Mesendoderm (in vitro differentiated cells): Measurements from ENCODE around the gene PTTG2.

Source experiments
- DNase-seq: peaks from one replicate; pipeline ENCODE4 v3.0.0; 2013
- H2AK5ac ChIP-seq: 2 replicates; pipeline ENCODE4 v1.6.1; 2013; ENCODE audit warnings: low read length, inconsistent platforms
- H2BK120ac ChIP-seq: 2 replicates; pipeline ENCODE4 v1.6.1; 2013; ENCODE audit warnings: low read depth, mild to moderate bottlenecking, low read length, moderate library complexity, mixed read lengths
- H2BK15ac ChIP-seq: replicated peaks from 2 replicates; pipeline ENCODE4 v1.6.1; 2013; ENCODE audit warnings: low read depth, mild to moderate bottlenecking, moderate library complexity
- H2BK5ac ChIP-seq: 2 replicates; pipeline ENCODE4 v1.6.1; 2013; ENCODE audit warnings: low read length, inconsistent platforms
- H3K18ac ChIP-seq: 2 replicates; pipeline ENCODE4 v1.6.1; 2013; ENCODE audit warnings: mild to moderate bottlenecking, low read length, mixed read lengths
- H3K23ac ChIP-seq: one replicate; pipeline ENCODE4 v1.6.1; 2013; ENCODE audit warnings: low read length
- H3K27ac ChIP-seq: 2 replicates; pipeline ENCODE4 v1.5.1; 2013; ENCODE audit warnings: low read depth, mild to moderate bottlenecking, inconsistent platforms, low read length, moderate library complexity
- H3K27me3 ChIP-seq: 2 replicates; pipeline ENCODE4 v1.6.1; 2013; ENCODE audit warnings: low read length, control low read depth, mild to moderate bottlenecking, inconsistent platforms; ENCODE audit not compliant: insufficient read depth, poor library complexity
- H3K36me3 ChIP-seq: 2 replicates; pipeline ENCODE4 v1.6.1; 2013; ENCODE audit warnings: low read length, inconsistent platforms; ENCODE audit not compliant: control insufficient read depth, insufficient read depth
- H3K4ac ChIP-seq: one replicate; pipeline ENCODE4 v1.6.1; 2013; ENCODE audit warnings: low read depth, mild to moderate bottlenecking, low read length, moderate library complexity
- H3K4me1 ChIP-seq: 2 replicates; pipeline ENCODE4 v1.6.1; 2013; ENCODE audit warnings: low read depth, low read length, inconsistent platforms; ENCODE audit not compliant: control insufficient read depth
- H3K4me2 ChIP-seq: 2 replicates; pipeline ENCODE4 v1.6.1; 2013; ENCODE audit warnings: low read length
- H3K4me3 ChIP-seq: 2 replicates; pipeline ENCODE4 v1.5.1; 2013; ENCODE audit warnings: mild to moderate bottlenecking, low read length
- H3K56ac ChIP-seq: one replicate; pipeline ENCODE4 v1.6.1; 2013; ENCODE audit warnings: low read length
- H3K79me1 ChIP-seq: 2 replicates; pipeline ENCODE4 v1.6.1; 2013; ENCODE audit warnings: low read length, inconsistent platforms
- H3K79me2 ChIP-seq: 2 replicates; pipeline ENCODE4 v1.6.1; 2013; ENCODE audit warnings: mild to moderate bottlenecking, low read length; ENCODE audit not compliant: control insufficient read depth, insufficient read depth
- H3K9ac ChIP-seq: 2 replicates; pipeline ENCODE4 v1.6.1; 2013; ENCODE audit warnings: low read length, inconsistent platforms
- H4K5ac ChIP-seq: one replicate; pipeline ENCODE4 v1.6.1; 2013; ENCODE audit warnings: low read length
- H4K8ac ChIP-seq: one replicate; pipeline ENCODE4 v1.6.1; 2013; ENCODE audit warnings: low read depth, mild to moderate bottlenecking, control low read depth, low read length, moderate library complexity
- WGBS: extraction: QIAGEN DNeasy Blood & Tissue Kit; methylation state at CpG from one replicate; pipeline ENCODE4 v1.1.7; 2013; ENCODE audit warnings: low lambda C conversion rate, missing lambda C conversion rate; ENCODE audit not compliant: insufficient coverage; ENCODE audit errors: extremely low coverage; 5-methylcytosine and 5-hydroxymethylcytosine counted together

PTTG2 gene

DNA sequence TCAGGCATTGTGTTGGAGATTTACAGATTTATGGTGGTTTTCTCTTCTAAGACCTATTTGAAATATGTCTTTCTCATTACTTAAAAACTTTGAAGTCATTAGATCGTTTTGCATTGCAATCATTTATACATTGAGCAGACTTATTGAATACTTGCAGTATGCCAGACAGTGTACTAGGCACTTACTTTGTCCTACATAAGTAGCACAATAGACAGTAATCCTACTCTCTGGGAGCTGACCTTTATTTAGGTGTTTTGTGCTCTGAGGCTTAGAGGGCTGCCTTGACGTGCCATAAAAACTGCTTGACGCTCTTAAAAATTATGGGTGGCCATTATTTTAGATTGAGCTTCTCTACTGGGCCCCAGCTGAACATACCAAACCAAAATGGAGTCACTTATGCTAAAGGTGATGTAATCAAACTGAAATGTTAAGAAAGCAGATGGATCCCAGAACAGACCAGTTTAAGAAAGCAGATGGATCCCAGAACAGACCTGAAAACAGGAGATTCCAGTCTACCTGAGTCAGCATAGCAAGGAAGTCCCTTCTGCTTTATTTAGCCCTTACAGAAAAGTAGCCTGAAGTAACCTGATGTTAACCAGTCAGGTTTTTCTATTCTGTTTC, 42.4 kb downstream of the PTTG2 start:
- Histone ChIP-seq H4K5ac (peak overlapping the region; percentile 75), H2BK120ac (no peak overlapping the region), H3K56ac (peak overlapping the region; percentile 75), H2BK5ac (peak overlapping the region; percentile 92), H3K4ac (no peak overlapping the region), H2AK5ac (peak overlapping the region; percentile 65), H3K9ac (no peak overlapping the region), H3K27ac (peak overlapping the region; percentile 79), H3K4me1 (peaks cover 29% of the 10 kb centered on the region), H3K4me2 (no peak overlapping the region), H2BK15ac (no peak overlapping the region), H3K4me3 (no peak overlapping the region), H3K27me3 (no peaks in the 10 kb centered on the region), H3K79me2 (peaks cover 47% of the 10 kb centered on the region), H3K23ac (peak overlapping the region; percentile 38), H4K8ac (no peak overlapping the region), H3K18ac (peak overlapping the region; percentile 62), H3K36me3 (no peaks in the 10 kb centered on the region), H3K79me1 (peaks cover 25% of the 10 kb centered on the region)
- no CpG with 5 or more reads among the region's 3 CpGs for WGBS
- peak; percentile 94 for DNase-seq

DNA sequence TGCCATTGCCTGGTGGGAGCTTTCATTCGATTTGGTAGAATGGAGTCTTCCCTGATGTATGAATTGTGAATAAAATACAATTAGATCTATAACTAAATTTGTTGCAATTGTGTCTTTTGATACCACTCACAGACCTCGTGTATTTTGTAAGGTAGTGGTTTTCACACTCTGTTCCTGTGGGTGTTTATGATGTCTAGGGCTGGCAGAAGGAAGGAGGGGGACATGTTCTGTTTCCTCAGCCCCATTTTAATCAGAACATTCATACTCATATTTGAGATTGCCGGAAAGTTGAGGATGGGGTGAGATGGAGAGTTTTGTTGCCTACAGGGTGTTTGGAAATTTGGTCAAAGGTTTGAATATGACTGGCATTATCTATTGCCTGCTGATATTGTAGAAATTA, 42.9 kb downstream of the PTTG2 start:
- no peak overlapping the region for H2BK15ac ChIP-seq
- no peaks in the 10 kb centered on the region for H3K36me3 ChIP-seq
- peak overlapping the region; percentile 64 for H3K27ac ChIP-seq
- H3K27me3 ChIP-seq = no peaks in the 10 kb centered on the region
- H2AK5ac ChIP-seq = peak overlapping the region; percentile 23
- peak overlapping the region; percentile 63 for H3K56ac ChIP-seq
- no peak overlapping the region for H3K4ac ChIP-seq
- no peak overlapping the region for H3K9ac ChIP-seq
- DNase-seq = no peak
- peaks cover 24% of the 10 kb centered on the region for H3K79me1 ChIP-seq
- WGBS = no CpG with 5 or more reads among the region's 3 CpGs
- no peak overlapping the region for H3K4me3 ChIP-seq
- peak overlapping the region; percentile 17 for H2BK5ac ChIP-seq
- no peak overlapping the region for H4K8ac ChIP-seq
- no peak overlapping the region for H3K4me2 ChIP-seq
- H2BK120ac ChIP-seq = no peak overlapping the region
- no peak overlapping the region for H4K5ac ChIP-seq
- peaks cover 28% of the 10 kb centered on the region for H3K4me1 ChIP-seq
- H3K23ac ChIP-seq = no peak overlapping the region
- peaks cover 42% of the 10 kb centered on the region for H3K79me2 ChIP-seq
- no peak overlapping the region for H3K18ac ChIP-seq

DNA sequence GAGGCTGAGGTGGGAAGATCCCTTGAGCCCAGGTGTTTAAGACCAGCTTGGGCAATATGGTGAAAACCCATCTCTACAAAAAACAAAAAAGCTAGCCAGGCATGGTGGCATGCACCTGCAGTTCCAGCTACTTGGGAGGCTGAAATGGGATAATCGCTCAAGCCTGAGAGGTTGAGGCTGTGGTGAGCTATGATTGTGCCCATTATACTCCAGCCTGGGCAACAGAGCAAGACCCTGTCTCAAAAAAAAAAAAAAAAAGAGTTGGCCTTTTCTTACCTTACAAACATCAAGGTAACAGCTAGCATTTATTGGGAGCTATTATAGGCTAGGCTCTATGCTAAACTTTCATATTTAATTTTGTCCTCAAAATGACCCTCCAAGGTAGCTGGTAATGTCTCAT, 43.4 kb downstream of the PTTG2 start:
- no peak overlapping the region for H2BK120ac ChIP-seq
- no peak overlapping the region for H3K4me3 ChIP-seq
- no CpG with 5 or more reads among the region's 1 CpG for WGBS
- no peak overlapping the region for H2AK5ac ChIP-seq
- no peaks in the 10 kb centered on the region for H3K36me3 ChIP-seq
- DNase-seq = no peak
- H3K4me2 ChIP-seq = no peak overlapping the region
- no peak overlapping the region for H2BK15ac ChIP-seq
- peaks cover 32% of the 10 kb centered on the region for H3K4me1 ChIP-seq
- no peak overlapping the region for H3K56ac ChIP-seq
- H3K4ac ChIP-seq = no peak overlapping the region
- H3K18ac ChIP-seq = no peak overlapping the region
- peaks cover 40% of the 10 kb centered on the region for H3K79me2 ChIP-seq
- H3K9ac ChIP-seq = no peak overlapping the region
- no peak overlapping the region for H3K27ac ChIP-seq
- peaks cover 22% of the 10 kb centered on the region for H3K79me1 ChIP-seq
- no peaks in the 10 kb centered on the region for H3K27me3 ChIP-seq
- H4K5ac ChIP-seq = no peak overlapping the region
- H2BK5ac ChIP-seq = no peak overlapping the region
- no peak overlapping the region for H4K8ac ChIP-seq
- no peak overlapping the region for H3K23ac ChIP-seq

DNA sequence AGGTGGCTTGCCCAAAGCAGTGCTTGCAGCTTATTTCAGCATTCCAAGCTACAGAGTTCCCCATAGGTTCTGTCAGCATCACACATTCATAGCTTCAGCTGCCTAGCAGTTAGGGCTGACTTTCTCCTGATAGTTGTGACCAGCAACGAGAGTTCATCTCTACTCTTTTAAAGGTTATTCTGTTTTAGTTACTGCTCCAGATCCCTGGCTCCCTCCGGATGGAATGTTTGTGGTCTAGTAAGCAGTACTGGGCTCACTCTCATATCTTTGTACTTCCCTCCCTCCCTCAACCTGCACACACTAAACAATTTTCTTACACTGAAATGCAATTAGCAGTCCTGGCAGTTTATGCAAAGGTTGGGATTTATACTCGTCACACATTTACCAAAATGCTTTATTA, 43.9 kb downstream of the PTTG2 start:
- Histone ChIP-seq H3K4me1 (peaks cover 32% of the 10 kb centered on the region), H2BK5ac (no peak overlapping the region), H3K23ac (no peak overlapping the region), H3K4me2 (no peak overlapping the region), H3K9ac (no peak overlapping the region), H3K79me2 (peaks cover 40% of the 10 kb centered on the region), H4K5ac (no peak overlapping the region), H2AK5ac (no peak overlapping the region), H3K27ac (no peak overlapping the region), H4K8ac (no peak overlapping the region), H3K18ac (no peak overlapping the region), H3K79me1 (peaks cover 22% of the 10 kb centered on the region), H3K4ac (no peak overlapping the region), H3K27me3 (no peaks in the 10 kb centered on the region), H2BK120ac (no peak overlapping the region), H3K4me3 (no peak overlapping the region), H3K36me3 (no peaks in the 10 kb centered on the region), H3K56ac (no peak overlapping the region), H2BK15ac (no peak overlapping the region)
- WGBS = no CpG with 5 or more reads among the region's 3 CpGs
- DNase-seq = peak; percentile 57

DNA sequence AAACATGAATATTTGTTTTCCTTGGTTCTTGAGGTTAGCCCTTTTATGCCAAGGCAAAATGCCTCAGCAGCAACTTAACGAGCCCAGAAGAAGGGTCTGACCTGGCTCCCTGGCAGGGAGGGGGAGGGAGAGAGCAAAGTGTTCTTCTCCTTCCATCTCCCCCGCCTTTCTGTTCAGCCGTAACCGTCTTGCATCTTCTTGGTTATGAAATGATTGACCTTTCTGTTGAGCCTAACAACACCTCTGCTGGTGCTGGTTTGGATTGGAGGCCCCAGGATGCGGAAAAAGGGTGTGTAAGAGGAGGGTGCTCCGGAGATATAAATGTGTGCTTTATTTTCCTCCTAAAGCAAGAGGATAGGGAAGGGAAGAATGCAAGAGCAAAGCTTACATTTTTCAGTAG, 44.7 kb downstream of the PTTG2 start:
- H3K4me1 ChIP-seq = peaks cover 29% of the 10 kb centered on the region
- H3K36me3 ChIP-seq = no peaks in the 10 kb centered on the region
- DNase-seq = no peak
- H4K5ac ChIP-seq = no peak overlapping the region
- peak overlapping the region; percentile 44 for H3K56ac ChIP-seq
- H3K9ac ChIP-seq = peak overlapping the region; percentile 22
- H3K18ac ChIP-seq = peak overlapping the region; percentile 45
- H3K79me2 ChIP-seq = peaks cover 35% of the 10 kb centered on the region
- no peak overlapping the region for H3K23ac ChIP-seq
- no peak overlapping the region for H2BK15ac ChIP-seq
- no peak overlapping the region for H4K8ac ChIP-seq
- no CpG with 5 or more reads among the region's 6 CpGs for WGBS
- no peak overlapping the region for H2BK120ac ChIP-seq
- no peak overlapping the region for H3K4me2 ChIP-seq
- no peak overlapping the region for H2AK5ac ChIP-seq
- no peaks in the 10 kb centered on the region for H3K27me3 ChIP-seq
- H3K79me1 ChIP-seq = peaks cover 19% of the 10 kb centered on the region
- H2BK5ac ChIP-seq = no peak overlapping the region
- no peak overlapping the region for H3K4me3 ChIP-seq
- no peak overlapping the region for H3K27ac ChIP-seq
- no peak overlapping the region for H3K4ac ChIP-seq

DNA sequence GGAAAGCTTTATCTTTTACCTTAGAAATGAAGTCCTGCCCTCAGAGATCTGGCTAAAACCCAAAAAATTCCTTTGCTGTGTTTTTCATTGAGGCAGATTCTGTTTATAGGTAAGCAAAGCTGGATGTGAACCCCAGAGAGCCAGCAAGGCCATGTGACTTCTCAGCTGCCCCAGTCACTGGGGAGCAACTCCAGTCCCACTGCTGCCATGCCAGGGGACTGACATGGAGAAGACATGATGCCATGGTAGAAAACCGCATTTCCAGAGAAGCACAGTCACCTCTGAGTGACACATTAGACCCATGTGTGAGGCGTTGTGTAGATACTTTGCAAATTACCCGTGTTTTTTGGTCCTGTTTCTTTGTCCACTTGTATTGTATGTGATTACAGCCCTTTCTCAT, 45.4 kb downstream of the PTTG2 start:
- peak overlapping the region; percentile 25 for H3K18ac ChIP-seq
- no peaks in the 10 kb centered on the region for H3K36me3 ChIP-seq
- H3K9ac ChIP-seq = no peak overlapping the region
- no CpG with 5 or more reads among the region's 3 CpGs for WGBS
- H3K4me1 ChIP-seq = peaks cover 33% of the 10 kb centered on the region
- peaks cover 19% of the 10 kb centered on the region for H3K79me1 ChIP-seq
- H2BK120ac ChIP-seq = no peak overlapping the region
- H3K23ac ChIP-seq = peak overlapping the region; percentile 67
- H2BK15ac ChIP-seq = no peak overlapping the region
- H2AK5ac ChIP-seq = no peak overlapping the region
- H4K8ac ChIP-seq = no peak overlapping the region
- H3K79me2 ChIP-seq = peaks cover 33% of the 10 kb centered on the region
- no peak for DNase-seq
- H2BK5ac ChIP-seq = no peak overlapping the region
- peak overlapping the region; percentile 31 for H3K56ac ChIP-seq
- no peaks in the 10 kb centered on the region for H3K27me3 ChIP-seq
- no peak overlapping the region for H4K5ac ChIP-seq
- no peak overlapping the region for H3K4ac ChIP-seq
- no peak overlapping the region for H3K27ac ChIP-seq
- H3K4me3 ChIP-seq = no peak overlapping the region
- H3K4me2 ChIP-seq = no peak overlapping the region
